Putamen (tissue), 1 donor: ENCODE data around the gene TMEM178B.
A peak's percentile ranks its signal among the peaks of the same experiment; 100 is the strongest.
"Not testable (repeated sequence)": the region's sequence is repeated elsewhere in the genome, so short reads cannot be mapped to it uniquely, and the experiment has no call there.

Source experiments
- DNase-seq: peaks from one replicate; pipeline ENCODE4 v3.0.0-alpha.2; 2016; ENCODE audit warnings: low spot score

Gene TMEM178B

DNA sequence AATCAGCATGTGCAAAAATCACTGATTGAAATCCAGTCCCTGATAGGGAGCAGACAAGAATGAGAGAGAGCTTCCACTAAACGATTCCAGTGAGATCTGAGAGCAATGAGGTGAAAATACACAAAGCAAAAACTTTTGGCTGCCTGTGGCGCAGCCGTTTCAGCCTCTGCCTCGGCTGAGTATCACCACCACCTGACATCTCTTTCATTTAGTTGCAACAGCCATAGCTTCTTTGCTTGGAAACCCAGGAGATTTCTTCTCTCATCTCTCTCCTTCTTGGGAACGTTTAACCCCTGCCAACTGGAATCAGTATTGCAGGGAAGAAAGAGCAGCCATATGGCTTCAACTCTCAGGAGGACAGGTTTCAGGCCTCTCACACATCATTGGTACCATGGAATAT lies 240.0 kb downstream of the TMEM178B start:
- no peak for DNase-seq

DNA sequence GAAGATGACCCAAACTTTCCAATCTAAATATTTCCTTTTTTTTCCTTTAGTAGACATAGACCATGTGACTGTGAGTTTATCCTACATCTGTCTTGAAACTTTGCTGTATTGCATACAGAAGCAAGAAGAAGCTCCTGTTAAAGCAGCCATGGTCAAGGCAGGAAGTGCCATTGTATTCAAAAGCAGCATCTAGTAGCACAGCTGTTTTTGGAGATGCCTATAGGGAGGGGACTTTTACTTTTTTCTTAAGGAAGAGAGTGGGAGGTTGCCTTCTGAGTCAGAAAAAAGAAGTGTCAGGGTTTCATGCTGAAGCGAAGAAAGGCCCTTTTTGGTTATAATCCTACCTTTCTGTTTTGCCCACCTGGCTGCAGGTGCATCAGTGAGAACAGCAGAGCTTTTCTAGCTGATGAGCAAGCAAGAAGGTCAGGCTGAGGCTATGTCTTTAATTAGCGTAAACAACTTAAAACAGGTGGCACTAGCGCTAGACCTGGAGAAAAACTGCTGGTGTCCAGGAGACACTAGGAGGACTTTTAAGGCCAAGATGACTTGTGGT lies 243.2 kb downstream of the TMEM178B start:
- DNase-seq, result no peak

DNA sequence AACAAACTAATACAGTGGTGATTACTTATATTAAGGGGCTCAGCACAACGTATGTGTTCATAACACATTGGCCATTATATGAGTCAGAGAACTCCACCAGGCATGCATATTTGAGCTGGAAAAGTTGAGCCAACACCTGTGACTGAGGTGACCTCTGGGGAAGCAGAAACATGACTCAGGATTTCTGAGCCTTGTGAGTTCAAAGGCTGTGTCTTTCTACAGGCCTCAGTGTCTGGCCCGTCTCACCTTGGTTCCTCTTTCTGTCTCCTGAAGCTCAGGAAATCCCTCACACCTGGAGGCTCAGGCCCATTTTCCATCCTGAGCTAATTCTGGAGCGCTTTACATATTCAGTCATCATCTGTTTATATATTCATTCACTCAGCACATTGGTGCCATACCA lies 246.4 kb downstream of the TMEM178B start:
- DNase-seq, result no peak

DNA sequence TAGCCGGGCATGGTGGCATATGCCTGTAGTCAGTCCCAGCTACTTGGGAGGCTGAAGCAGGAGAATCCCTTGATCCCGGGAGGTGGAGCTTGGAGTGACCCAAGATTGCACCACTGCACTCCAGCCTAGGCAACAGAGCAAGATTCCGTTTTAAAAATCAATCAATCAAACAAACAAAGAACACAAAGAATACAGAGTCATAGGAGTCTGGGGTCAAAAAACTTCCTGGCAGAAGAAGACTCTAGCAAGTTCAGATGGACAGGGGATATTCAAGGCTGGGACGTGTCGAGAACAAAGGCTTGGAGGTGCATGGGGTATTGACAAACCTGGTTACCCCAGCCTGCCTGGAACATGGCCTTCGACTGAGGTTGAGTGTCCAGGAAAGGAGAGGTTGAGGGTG lies 248.5 kb downstream of the TMEM178B start:
- no peak for DNase-seq

- no peak for DNase-seq
Observed at GRCh38 chr7:141323826-141324225, 250.0 kb downstream of the TMEM178B start.

DNA sequence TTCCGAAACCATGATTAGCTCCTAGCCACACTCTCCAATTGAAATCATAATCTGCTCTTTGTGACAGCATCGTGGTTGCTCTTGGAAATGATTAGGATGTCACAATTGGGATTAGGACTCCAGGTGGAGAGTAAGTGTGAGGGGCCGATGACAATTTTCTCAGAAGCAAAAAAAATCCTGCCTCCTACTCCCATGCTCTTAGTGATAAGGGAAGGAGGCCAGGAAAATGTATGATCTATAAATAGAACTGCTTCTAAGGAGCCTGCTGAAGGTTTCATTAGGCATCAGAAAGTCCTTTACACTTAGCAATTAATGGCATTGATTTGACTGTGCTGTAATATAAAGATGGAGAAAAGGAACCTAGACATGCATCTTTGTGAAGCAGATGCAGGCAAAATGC lies 251.0 kb downstream of the TMEM178B start:
- no peak for DNase-seq

GRCh38 chr7:141325275-141325674 lies 251.4 kb downstream of the TMEM178B start:
- no peak for DNase-seq

GRCh38 chr7:141328290-141328689 lies 254.4 kb downstream of the TMEM178B start:
- DNase-seq, result no peak

GRCh38 chr7:141330285-141330684 lies 256.4 kb downstream of the TMEM178B start:
- not testable (repeated sequence) for DNase-seq

- DNase-seq, result no peak
Observed at GRCh38 chr7:141333459-141333858, 259.6 kb downstream of the TMEM178B start.

DNA sequence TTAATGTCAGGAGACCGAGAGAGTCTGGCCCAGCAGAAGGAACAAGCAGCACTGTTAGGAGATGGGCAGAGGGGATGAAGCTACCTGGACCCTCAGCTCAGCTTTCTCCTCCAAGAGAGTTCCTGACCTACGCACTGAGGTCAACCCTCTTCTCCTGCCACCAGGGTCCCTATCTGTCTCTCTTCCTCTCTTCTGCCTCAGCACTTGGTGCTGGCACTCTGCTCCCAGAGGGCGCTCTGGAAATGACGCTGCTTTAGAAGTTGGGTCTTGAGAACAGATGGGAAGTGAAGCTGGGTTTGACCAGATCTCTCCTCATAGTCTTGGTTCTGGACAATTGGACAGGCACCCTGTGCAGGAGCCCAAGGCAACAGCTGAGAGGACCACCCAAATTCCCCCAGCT lies 261.3 kb downstream of the TMEM178B start:
- DNase-seq, result no peak

DNA sequence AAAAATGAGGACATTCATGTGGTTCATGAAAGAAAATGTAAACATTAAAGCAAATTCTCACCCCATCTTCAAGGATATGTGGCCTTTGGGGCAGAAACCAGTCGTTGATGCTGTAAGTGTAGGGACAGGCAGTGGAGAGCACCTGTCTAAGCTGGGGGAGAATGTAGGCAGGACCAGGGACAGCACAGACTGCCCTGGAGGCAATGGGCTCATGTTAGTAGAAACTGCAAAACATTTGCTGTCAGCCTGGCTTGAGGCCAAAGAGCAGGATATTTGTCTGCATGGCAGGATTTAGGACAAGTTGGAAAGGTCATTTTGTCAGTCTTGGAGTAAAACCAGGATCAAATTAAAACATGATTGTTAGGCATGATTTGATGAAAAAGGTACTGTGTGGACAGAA lies 265.7 kb downstream of the TMEM178B start:
- no peak for DNase-seq

GRCh38 chr7:141340991-141341390 lies 267.1 kb downstream of the TMEM178B start:
- DNase-seq, result no peak

DNA sequence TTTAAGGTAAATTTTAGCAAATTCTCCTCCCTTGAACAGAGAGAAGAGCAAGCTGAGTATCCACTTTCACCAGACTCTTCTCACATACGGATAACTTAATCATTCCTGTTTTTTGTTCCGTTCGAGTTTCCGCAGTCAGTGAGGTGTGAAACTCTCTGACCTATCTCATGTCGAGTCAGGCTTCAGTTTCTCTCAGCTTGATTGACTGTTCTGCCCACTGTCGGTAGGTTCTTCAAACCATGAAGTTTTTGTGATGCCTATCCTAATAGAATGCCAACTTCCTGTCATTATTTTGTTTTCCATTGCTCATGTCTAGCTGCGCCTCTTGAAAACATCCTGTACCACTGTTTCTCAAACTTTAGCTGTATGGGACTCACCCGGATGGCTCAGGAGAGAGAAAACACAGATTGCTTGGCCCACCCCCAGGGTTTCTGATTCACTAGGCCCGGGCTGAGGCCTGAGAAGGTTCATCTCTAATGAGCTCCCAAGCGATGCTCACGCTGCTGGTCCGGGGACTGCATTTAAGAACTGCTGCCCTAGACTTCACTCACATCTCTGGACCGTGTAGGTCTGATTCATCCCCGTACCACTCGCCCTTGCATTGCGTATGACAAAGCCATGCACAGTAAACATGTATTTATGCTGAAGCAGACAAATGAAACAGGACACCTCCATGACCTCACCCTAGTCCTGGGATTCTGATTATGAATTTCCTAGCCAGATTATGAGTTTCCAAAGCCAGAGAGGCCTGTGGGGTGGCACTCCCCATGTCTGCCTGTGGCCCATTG lies 269.0 kb downstream of the TMEM178B start:
- no peak for DNase-seq

DNA sequence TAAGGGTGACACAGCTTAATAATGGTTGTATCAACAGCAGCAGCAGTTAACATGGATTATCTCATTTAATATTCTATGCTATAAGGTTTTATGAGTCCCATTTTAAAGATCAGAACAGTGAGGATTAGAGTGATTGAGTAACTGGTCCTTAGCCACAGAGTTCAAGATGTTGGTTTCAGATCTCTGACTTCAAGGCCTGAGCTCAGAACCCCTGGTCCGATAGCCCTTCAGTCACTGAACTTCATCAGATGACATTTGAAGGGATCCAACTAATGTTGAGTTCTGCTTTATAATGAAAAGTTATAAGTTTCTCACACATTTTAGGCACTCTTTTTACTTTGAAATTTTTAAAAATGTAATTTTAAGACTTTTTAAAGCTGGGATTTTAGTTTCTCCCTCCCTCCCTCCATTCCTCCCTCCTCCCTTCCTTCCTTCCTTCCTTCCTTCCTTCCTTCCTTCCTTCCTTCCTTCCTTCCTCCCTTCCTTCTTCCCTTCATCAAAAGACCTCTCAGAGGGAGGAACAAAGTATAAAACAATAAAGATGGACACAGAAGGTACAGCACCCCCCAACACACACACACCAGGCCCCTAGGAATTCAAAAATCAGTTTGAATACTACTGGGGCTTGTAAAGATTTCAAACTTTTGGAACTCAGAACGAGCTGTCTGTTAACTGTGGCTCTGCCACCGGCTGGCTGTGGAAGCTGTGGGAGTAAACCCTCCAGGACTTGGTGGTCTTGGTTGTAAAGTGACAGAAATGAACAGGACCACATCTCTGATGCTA lies 270.5 kb downstream of the TMEM178B start:
- no peak for DNase-seq

DNA sequence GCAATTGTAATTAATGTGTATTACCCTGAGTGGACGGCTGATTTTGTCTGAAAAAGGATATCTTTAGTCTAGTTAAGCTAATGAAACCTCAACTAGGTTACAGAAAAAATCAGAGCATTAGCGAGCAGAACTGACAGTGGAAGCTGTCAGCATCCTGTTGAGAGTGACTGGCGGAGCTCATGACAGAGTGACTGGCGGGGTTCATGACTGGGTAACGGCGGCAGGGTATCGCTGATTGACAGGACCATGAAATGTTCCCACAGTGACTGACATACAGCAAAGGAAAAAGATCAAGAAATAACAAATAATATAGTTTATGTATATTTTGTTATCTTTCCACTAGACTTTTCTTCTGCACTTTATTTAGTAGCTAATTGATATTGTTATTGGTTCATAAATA lies 274.9 kb downstream of the TMEM178B start:
- DNase-seq, result no peak

GRCh38 chr7:141349338-141349737 lies 275.5 kb downstream of the TMEM178B start:
- DNase-seq, result no peak

DNA sequence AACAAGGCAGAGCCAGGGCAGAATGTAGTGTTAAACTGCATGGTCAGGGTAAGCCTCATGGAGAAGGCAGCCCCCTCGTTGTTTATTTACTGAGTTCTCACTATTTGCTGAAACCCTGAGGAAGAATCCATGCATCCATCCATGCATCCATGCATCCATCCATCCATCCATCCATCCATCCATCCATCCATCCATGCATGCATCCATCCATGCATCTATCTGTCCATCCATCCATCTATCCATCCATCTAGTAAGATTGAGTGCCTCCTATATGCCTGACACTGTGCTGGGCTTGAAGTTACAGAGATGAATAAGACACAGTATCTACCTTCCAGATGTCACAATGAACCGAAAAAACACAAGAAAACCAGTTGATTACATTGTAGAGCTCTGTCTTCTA lies 275.9 kb downstream of the TMEM178B start:
- no peak for DNase-seq

- DNase-seq, result no peak
Observed at GRCh38 chr7:141351175-141351574, 277.3 kb downstream of the TMEM178B start.

DNA sequence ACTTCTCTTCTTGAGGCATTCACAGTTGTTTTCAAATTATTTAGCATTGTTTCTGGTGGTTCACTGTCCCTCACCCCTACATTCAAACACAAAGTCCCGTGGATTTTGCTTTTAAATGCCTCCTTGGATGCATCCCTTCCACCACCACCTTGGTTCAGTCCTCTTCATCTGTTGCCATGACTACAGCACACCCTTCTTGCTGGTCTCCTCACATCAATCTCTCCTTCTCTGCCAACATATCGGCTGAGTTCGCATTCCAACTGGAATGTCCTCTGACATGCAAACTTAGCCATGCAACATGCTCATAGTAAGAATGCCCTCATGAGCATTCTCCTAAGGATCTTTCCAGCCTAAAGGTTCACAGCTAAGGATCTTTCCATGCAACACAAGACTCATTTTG lies 279.1 kb downstream of the TMEM178B start:
- DNase-seq, result no peak

GRCh38 chr7:141354251-141354650 lies 280.4 kb downstream of the TMEM178B start:
- no peak for DNase-seq

DNA sequence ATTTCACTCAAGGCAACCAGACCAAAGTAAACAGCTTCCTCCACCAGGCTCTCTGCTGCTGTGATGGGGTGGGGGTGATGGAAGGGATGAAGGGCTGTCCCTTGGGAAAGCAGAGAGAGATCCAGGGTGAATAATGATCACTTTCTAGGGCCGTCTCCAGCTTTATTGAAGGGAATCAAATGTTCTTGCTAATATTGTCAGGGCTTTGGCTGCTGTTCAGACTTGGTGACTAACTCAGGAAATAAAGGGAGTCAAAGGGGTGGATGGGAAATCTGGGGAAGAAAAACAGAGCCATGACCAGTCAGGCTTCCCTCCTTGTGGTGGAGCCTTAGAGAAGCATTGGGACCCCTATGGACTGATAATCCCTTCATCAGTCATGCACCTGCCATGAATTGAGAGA lies 281.2 kb downstream of the TMEM178B start:
- DNase-seq, result peak; percentile 34

DNA sequence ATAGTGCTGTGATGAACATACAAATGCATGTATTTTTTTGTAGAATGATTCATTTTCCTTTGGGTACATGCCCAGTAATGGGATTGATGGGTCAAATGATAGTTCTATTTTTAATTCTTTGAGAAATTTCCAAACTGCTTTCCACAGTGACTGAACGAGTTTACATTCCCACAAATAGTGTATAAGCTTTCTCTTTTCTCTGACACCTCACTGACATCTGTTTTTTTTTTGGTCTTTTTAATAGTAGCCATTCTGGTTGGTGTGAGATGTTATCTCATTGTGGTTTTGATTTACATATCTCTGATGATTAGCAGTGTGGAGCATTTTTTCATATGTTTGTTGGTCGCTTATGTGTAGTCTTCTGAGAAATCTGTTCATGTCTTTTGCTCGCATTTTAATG lies 282.3 kb downstream of the TMEM178B start:
- DNase-seq, result no peak
